Measurements from ENCODE around the gene OXSM.

OXSM gene

GRCh38 chr3:25789596-25790556, at the start of gene OXSM:
Gene OXSM (plus strand): TSS chr3:25790090. CDS start chr3:25791021, 931 bp downstream.
- in situ Hi-C loops (cut with MboI; ENCODE audit: low sequenced_read_pairs), result no loop called here

- in situ Hi-C loops (cut with MboI; ENCODE audit: low sequenced_read_pairs), result no loop called here
Measured at GRCh38 chr3:25744470-25744869, 45.4 kb upstream of the OXSM start.

- in situ Hi-C loops (cut with MboI; ENCODE audit: low sequenced_read_pairs), result no loop called here
Measured at GRCh38 chr3:25747033-25747432, 42.9 kb upstream of the OXSM start.

GRCh38 chr3:25748189-25748588, 41.7 kb upstream of the OXSM start:
- in situ Hi-C loops (cut with MboI; ENCODE audit: low sequenced_read_pairs), result no loop called here

- in situ Hi-C loops (cut with MboI; ENCODE audit: low sequenced_read_pairs), result no loop called here
Measured at GRCh38 chr3:25749031-25749581, 40.8 kb upstream of the OXSM start.

- in situ Hi-C loops (cut with MboI; ENCODE audit: low sequenced_read_pairs), result no loop called here
Measured at GRCh38 chr3:25751048-25751447, 38.8 kb upstream of the OXSM start.

- in situ Hi-C loops (cut with MboI; ENCODE audit: low sequenced_read_pairs), result no loop called here
Measured at GRCh38 chr3:25751725-25752124, 38.2 kb upstream of the OXSM start.

GRCh38 chr3:25768851-25769250, 21.0 kb upstream of the OXSM start:
- in situ Hi-C loops (cut with MboI; ENCODE audit: low sequenced_read_pairs), result no loop called here

- in situ Hi-C loops (cut with MboI; ENCODE audit: low sequenced_read_pairs), result no loop called here
Measured at GRCh38 chr3:25775936-25776335, 14.0 kb upstream of the OXSM start.

GRCh38 chr3:25780618-25781017, 9.3 kb upstream of the OXSM start:
- in situ Hi-C loops (cut with MboI; ENCODE audit: low sequenced_read_pairs), result no loop called here

- in situ Hi-C loops (cut with MboI; ENCODE audit: low sequenced_read_pairs), result no loop called here
Measured at GRCh38 chr3:25781145-25781757, 8.6 kb upstream of the OXSM start.

GRCh38 chr3:25781758-25782594, 7.9 kb upstream of the OXSM start:
- in situ Hi-C loops (cut with MboI; ENCODE audit: low sequenced_read_pairs), result no loop called here

GRCh38 chr3:25782636-25782937, 7.3 kb upstream of the OXSM start:
- in situ Hi-C loops (cut with MboI; ENCODE audit: low sequenced_read_pairs), result no loop called here

- in situ Hi-C loops (cut with MboI; ENCODE audit: low sequenced_read_pairs), result no loop called here
Measured at GRCh38 chr3:25782938-25783660, 6.8 kb upstream of the OXSM start, which contains the start of gene NGLY1. Gene NGLY1 (minus strand): TSS chr3:25783443. CDS start chr3:25783390, 53 bp downstream.

- in situ Hi-C loops (cut with MboI; ENCODE audit: low sequenced_read_pairs), result no loop called here
Measured at GRCh38 chr3:25783661-25784512, 6.0 kb upstream of the OXSM start.

- in situ Hi-C loops (cut with MboI; ENCODE audit: low sequenced_read_pairs), result no loop called here
Measured at GRCh38 chr3:25784971-25785370, 4.9 kb upstream of the OXSM start.

- in situ Hi-C loops (cut with MboI; ENCODE audit: low sequenced_read_pairs), result no loop called here
Measured at GRCh38 chr3:25785826-25786225, 4.1 kb upstream of the OXSM start.

GRCh38 chr3:25787689-25788088, 2.2 kb upstream of the OXSM start:
- in situ Hi-C loops (cut with MboI; ENCODE audit: low sequenced_read_pairs), result no loop called here

- in situ Hi-C loops (cut with MboI; ENCODE audit: low sequenced_read_pairs), result no loop called here
Measured at GRCh38 chr3:25789209-25789595, 688 bp upstream of the OXSM start.

GRCh38 chr3:25801786-25802185, 11.9 kb downstream of the OXSM start:
- in situ Hi-C loops (cut with MboI; ENCODE audit: low sequenced_read_pairs), result no loop called here

Data from HL-60/S4 treated with phorbol 12-myristate 13-acetate at 8.2 ng/mL for 4 days and 3 days (cell line).